HG03175 (cell line): ENCODE data around the gene FBXO9.

Source experiments
- ATAC-seq: cut with Tn5 transposase; IDR thresholded peaks from one replicate; pipeline ENCODE4 v1.9.1; 2021; ENCODE audit warnings: mild to moderate bottlenecking, moderate library complexity; ENCODE audit not compliant: unreplicated experiment

FBXO9 gene

GRCh38 chr6:53065266-53066076 lies at the start of gene FBXO9:
Gene FBXO9 (plus strand): TSS chr6:53065404. CDS start chr6:53065790, 386 bp downstream.
- peak; percentile 44 for ATAC-seq

GRCh38 chr6:53015486-53015885 lies 49.7 kb upstream of the FBXO9 start:
- no peak for ATAC-seq

GRCh38 chr6:53018446-53018845 lies 46.8 kb upstream of the FBXO9 start:
- ATAC-seq, result no peak

- no peak for ATAC-seq
These were observed 45.0 kb upstream of the FBXO9 start for GRCh38 chr6:53020005-53020744.

GRCh38 chr6:53023323-53023722 lies 41.9 kb upstream of the FBXO9 start:
- ATAC-seq, result no peak

- no peak for ATAC-seq
These were observed 38.7 kb upstream of the FBXO9 start for GRCh38 chr6:53026526-53026925.

- ATAC-seq, result no peak
These were observed 38.0 kb upstream of the FBXO9 start for GRCh38 chr6:53027131-53027718.

- ATAC-seq, result no peak
These were observed 36.7 kb upstream of the FBXO9 start for GRCh38 chr6:53028467-53028866.

GRCh38 chr6:53029257-53029656 lies 35.9 kb upstream of the FBXO9 start:
- ATAC-seq, result no peak

GRCh38 chr6:53029761-53030160 lies 35.4 kb upstream of the FBXO9 start:
- ATAC-seq, result no peak

- no peak for ATAC-seq
These were observed 33.9 kb upstream of the FBXO9 start for GRCh38 chr6:53031281-53031680.

- ATAC-seq, result no peak
These were observed 32.4 kb upstream of the FBXO9 start for GRCh38 chr6:53032849-53033248.

- no peak for ATAC-seq
These were observed 31.4 kb upstream of the FBXO9 start for GRCh38 chr6:53033764-53034163.

- no peak for ATAC-seq
These were observed 29.5 kb upstream of the FBXO9 start for GRCh38 chr6:53035549-53036213.

- ATAC-seq, result no peak
These were observed 27.1 kb upstream of the FBXO9 start for GRCh38 chr6:53038141-53038540.

GRCh38 chr6:53038596-53038995 lies 26.6 kb upstream of the FBXO9 start:
- no peak for ATAC-seq

- no peak for ATAC-seq
These were observed 23.8 kb upstream of the FBXO9 start for GRCh38 chr6:53041356-53041755.

- no peak for ATAC-seq
These were observed 23.1 kb upstream of the FBXO9 start for GRCh38 chr6:53042112-53042511.

- ATAC-seq, result no peak
These were observed 21.6 kb upstream of the FBXO9 start for GRCh38 chr6:53043581-53043980.

GRCh38 chr6:53044071-53044470 lies 21.1 kb upstream of the FBXO9 start:
- ATAC-seq, result no peak

- no peak for ATAC-seq
These were observed 20.6 kb upstream of the FBXO9 start for GRCh38 chr6:53044572-53044971.
